PC-9 (cell line): ENCODE results near the gene GPX8.

Experiments used
- CTCF ChIP-seq: fragments of 200-600 bp; sonication (generic); conservative IDR thresholded peaks from 2 replicates; pipeline ENCODE4 v1.6.1; 2017; ENCODE audit warnings: mixed run types, antibody characterized with exemption, mild to moderate bottlenecking, moderate library complexity
- EZH2 ChIP-seq: fragments of 200-600 bp; sonication (generic); IDR thresholded peaks from 2 replicates; pipeline ENCODE4 v1.8.0; 2017; ENCODE audit warnings: antibody characterized with exemption, low read depth

GRCh38 chr5:55146543-55147151 is 13.3 kb upstream of the GPX8 start:
- TF ChIP-seq CTCF = peak; percentile 92
- no peak for TF ChIP-seq EZH2
